Stimulated activated CD4-positive, alpha-beta T cell treated with anti-CD3 and anti-CD28 coated beads, Interleukin-15, amount 100 ng/mL, for 48 hours (primary cell): Measurements from ENCODE around the gene TTC28.
"Not testable (repeated sequence)": the region's sequence is repeated elsewhere in the genome, so short reads cannot be mapped to it uniquely, and the experiment has no call there.

Experiments
- DNase-seq, 2 donors: peaks; one replicate each; pipeline ENCODE4 v3.0.0-alpha.2; 2020; ENCODE audit warnings: low read depth in 2 of 2

TTC28 gene

DNA sequence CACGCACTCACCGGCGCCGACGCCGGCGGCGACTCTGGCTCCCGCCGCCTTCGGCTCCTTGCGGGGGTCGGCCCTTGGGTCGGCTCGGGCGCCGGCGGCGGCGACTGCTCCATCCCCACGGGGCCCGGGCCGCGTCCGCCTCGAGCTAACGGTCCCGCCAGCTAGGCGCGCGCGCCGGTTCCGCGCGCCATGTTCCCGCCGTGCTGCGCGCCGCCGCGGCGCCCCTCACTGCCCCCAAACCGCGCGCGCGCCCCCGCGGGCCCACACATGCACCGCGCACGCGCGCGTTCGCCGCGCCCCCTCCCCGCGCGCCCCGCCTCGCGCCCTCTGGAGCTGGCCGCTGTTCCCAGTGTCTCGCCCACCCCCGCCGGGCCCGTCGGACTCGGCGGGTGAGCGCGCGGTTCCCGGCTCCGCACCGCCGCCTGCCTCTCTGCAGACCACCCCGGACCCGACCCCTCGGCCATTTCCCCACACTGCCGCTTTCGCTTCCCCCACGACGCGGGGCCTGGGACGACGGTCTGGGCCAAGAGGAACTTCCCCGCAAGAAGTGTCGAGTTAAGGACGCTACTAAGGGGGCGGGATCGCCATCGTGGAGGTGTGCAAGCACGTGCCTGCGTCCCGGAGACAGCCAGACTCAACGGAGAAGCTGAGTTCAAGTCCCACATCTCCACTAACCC lies at the start of gene TTC28:
TTC28 (minus strand) TSS at position 230 of the 677 bp plus-strand sequence; CDS start at position 113, 117 bp downstream.
- DNase-seq = not testable (repeated sequence)

DNA sequence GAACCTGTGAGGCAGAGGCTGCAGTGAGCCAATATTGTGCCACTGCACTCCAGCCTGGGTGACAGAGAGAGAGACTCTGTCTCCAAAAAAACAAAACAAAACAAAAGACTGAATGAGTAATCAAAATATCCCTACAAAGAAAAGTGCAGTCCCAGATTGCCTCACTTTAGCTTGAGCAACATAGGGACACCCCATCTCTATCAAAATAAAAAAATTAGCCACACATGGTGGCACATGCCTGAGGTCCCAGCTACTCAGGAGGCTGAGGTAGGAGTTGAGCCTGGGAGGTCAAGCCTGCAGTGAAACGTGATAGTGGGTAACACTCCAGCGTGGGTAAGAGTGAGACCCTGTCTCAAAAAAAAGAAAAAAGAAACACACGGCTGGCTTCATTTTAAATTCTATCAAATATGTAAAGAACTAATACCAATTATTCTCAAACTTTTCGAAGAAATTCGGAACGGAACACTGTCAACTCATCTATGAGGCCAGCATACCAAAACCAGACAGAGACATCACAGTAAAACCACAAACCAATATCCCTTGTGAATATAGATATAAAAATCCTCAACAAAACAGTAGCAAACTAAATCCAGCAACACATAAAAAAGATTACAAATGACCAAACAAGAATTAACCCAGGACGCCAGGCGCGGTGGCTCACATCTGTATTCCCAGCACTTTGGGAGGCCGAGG lies 49.1 kb upstream of the TTC28 start:
- no peak for DNase-seq

DNA sequence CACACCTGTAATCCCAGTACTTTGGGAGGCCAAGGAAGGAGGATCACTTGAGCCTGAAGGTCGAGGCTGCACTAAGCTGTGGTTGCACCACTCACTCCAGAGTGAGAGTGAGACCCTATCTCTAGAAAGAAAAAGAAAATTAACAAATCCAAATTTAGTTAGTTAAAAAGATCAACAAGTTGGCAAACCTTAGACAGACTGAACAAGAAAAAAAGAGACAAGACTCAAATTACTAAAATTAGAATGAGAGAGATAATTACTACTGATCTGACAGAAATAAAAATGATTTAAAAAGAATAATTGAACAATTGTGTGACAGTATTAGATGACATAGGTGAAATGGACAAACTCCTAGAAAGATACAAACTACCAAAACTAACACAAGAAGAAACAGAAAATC lies 48.4 kb upstream of the TTC28 start:
- no peak for DNase-seq

- DNase-seq = no peak
Observed at GRCh38 chr22:28718044-28718443, 38.4 kb upstream of the TTC28 start.

DNA sequence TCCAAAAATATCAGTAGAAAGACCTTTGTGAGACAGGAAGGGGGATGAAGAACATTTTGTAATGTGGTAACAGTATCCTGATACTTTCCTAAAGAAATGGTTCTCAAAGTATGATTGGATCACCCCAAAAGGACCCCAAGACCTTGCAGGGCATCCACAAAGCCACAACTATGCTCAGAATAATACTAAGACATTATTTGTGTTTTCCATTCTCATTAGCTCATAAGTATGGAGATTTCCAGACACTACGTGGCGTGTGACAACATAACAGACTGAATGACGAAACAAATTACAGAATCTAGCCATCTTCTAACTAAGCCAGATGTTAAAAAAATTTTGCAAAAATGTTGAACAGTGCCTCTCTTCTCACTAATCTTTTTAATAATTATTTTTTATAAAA lies 37.0 kb upstream of the TTC28 start:
- DNase-seq = no peak

DNA sequence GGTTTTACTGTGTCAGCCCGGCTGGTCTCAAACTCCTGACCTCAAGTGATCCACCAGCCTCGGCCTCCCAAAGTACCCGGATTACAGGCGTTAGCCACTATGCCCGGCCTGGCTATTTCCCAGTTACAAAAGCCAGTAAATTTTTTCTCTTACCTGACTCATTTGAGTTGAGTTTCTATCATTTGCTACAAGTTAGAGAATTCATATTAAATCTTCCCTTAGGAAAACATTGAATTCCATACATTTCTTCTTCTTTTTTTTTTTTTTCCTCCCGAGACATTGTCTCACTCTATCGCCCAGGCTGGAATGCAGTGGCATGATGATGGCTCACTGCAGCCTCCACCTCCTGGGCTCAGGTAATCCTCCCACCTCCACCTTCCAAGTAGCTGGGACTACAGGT lies 36.0 kb upstream of the TTC28 start:
- DNase-seq = no peak

DNA sequence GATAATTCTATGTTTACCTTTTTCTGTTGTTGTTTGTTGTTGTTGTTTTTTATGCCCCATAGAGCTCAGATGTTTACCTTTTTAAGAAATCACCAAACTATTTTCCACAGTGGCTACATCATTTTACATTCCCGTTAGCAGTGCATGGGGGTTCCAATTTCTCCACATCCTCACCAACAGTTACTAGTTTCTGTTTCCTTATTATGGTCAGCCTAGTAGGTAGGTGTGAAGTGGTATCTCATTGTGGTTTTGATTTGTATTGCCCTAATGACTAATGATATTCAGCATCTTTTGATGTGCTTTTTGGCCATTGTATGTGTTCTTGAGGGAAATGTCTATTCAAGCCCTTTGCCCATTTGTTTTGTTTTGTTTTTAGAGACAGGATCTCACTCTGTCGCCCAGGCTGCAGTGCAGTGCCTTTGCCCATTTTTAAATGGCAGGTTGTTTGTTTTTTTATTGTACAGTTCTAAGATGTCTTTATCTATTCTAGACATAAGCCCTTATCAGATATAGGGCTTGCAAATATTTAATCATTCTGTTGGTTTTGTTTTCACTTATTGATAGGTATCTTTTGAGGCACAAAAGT lies 34.5 kb upstream of the TTC28 start:
- DNase-seq = no peak

DNA sequence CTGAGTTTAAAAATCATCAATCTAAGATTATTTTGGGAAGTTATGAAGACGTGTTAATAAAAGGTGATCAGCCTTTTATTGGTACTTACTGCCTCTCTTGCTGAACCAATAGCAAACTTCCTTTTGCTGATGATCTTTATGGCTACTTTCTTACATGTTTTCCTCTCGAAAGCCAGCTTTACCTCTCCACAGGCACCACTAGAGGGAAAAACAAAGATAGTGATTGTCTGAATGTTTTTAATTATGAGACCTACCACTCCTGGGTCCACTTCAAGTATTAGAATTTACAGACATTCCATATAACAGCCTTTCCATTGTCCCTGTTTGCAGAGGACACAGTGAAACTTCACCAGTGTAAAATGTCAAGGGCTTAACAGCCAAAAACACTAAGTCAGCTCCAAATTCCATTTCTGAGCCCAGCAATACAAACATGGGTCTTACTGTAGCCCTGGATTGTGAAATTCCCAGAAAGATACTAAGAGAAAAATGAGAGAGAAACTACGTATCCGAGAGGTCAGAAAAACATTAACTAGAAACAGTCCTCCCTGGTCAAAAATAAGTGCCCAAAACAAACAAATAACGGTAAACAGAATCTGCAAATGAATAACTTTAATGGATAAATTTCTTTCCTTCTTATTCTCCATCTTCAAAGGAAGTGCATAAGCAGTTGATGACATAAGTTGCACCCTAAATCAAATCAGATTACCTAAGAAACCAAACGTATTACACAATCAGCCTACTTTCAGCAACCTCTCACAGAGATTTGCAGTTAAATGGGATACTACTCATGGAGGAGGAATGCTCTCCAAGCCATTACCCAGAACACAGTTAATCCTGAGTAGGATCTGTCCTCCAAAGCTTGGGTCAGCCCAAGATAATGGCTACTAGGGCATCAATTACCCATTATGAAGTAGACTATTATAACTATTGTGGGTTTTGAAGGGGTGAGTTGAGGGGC lies 32.5 kb upstream of the TTC28 start:
- DNase-seq = no peak

DNA sequence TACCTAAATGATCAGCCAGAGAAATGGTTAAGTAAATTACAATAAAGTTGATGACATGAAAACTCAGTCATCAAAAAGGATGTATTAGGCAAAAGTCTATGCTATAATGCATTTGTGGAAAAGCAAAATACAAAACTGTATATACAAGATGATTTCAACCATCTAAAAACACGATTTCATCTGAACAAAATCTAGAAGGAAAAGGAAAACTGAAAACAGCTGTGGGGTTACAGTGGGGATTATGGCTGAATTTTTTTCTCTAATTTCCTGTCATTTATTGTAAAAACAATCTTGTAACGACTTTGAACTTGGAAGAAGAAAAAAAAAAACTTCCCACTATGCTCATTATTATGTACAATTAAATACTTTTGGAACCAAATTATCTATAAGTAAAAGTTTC lies 31.7 kb upstream of the TTC28 start:
- no peak for DNase-seq

GRCh38 chr22:28710576-28711191 lies 31.0 kb upstream of the TTC28 start:
- DNase-seq = no peak

DNA sequence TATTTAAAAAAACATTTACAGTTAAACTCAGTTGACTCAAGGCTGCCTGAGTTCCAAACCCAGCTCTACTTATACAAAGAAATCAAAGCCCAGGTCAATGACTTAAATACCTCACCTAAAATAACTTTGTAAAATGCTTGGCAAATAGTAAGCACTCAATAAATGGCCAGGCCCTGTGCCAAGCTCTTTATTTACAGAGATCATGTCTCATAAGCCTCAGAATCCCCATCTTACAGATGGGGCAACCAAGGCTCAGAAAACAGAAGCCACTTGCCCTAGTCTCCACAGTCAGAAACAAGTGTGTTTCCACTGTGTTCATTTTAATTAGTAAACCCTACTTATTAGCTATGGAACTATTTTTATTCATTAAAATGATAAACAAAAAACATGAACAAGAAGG lies 30.5 kb upstream of the TTC28 start:
- DNase-seq = no peak

GRCh38 chr22:28706845-28707244 lies 27.2 kb upstream of the TTC28 start:
- no peak for DNase-seq

DNA sequence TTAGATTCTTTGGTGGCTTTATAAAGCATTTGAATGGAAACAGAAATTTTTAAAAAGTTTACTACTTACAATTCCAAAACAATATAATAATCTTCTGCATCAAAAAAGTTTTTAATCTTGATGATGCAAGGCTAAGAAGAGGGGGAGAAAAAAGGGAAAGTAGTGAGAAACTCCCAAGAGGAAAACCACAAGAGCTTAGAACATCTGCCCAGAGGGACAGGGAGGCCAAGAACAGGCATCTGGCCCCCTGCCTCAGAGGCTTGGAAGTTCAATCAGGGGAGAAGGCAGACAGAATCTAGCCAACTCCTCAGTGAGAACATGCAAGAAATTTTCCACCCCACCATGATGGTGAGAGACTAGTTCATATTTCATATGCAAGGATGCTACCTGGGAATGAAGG lies 23.8 kb upstream of the TTC28 start:
- no peak for DNase-seq

DNA sequence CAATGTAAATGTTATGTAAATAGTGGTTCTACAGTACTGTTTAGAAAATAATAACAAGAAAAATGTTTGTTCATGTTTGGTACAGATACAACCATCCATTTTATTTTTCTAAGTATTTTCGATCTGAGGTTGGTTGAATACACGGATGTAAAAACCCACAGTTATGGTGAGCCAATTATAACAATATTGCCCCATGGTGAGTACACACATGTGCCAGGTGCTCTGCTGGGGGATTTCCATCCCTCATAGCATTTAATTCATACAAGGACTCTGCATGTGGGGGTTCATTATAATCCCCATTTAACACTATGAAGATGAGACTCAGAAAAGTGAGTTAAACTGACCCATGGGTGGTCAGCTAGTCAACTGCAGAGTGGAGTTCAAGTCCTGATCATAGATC lies 23.3 kb upstream of the TTC28 start:
- DNase-seq = no peak

- not testable (repeated sequence) for DNase-seq
Observed at GRCh38 chr22:28693041-28693760, 13.6 kb upstream of the TTC28 start.

GRCh38 chr22:28689796-28690195 lies 10.2 kb upstream of the TTC28 start:
- not testable (repeated sequence) for DNase-seq

- not testable (repeated sequence) for DNase-seq
Observed at GRCh38 chr22:28682966-28683365, 3.3 kb upstream of the TTC28 start.

DNA sequence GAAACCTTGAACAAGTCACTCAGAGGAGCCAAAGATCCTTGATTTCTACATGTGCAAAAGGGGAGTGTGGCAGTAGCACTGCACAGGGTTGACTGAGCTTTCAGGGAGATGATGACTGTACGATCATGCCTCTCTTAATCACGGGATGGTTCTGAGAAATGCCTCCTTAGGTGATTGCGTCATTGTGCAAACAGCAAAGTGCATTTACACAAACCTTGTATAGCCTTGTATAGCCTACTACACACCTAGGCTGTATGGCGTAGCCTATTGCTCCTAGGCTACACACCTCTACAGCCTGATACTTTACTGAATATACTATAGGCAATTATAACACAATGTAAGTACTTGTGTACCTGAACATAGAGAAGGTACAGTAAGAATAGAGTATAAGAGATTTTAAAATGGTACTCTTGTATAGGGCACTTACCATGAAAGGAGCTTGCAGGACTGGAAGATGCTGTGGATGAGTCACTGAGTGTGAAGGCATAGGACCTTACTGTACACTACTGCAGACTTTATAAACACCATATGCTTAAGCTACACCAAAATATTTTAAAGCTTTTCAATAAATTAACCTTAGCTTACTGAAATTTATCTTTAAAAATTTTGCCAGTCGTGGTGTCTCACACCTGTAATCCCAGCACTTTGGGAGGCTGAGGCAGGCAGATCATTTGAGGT lies 1.3 kb upstream of the TTC28 start:
- not testable (repeated sequence) for DNase-seq

DNA sequence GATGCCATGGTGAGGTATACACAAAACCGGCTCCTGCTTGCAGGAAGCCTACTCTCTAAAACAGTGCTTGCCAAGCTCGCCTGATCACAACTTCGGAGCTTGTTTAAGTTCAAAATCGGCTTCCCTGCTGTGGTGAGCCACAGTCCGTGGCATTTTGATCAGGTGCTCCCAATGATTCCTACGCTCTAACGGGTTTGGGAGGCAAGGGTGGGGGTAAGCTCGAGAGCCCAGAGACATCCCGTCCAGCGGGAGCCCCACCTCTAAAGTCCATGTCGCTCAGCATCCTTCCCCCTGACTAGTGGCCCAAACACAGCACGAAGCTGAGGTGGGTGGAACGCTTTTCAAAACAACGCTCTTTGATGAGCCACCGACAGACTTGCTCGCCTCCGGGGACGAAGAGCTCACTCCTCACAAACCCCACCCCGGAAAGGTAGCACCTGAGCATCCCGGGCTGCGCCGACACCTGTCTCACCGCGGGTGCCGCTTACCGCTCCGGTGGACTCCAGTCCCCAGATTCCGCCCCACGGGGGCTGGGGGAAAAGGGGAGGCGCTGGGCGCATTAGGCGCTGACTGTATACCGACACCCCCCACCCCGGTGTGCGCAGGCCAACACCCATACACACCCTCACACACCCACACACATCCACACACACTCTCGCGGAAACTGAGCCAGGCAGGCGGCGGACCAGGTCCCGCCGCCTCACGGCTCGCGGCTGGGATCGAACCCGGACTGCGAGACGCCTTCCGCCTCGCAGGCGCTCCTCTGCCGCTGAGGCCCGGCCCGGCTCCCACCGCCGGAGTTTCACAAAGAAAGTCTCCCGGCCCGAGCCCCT lies 646 bp downstream of the TTC28 start:
- not testable (repeated sequence) for DNase-seq
